NCI-H1694 treated with DMSO at 0.1 percent for 48 hours (cell line): ENCODE measurements around the gene BPI.
"Not testable (repeated sequence)": the region's sequence is repeated elsewhere in the genome, so short reads cannot be mapped to it uniquely, and the experiment has no call there.

Experiments used
- DNase-seq: peaks from one replicate; lab custom pipeline; 2025; lab: John Stamatoyannopoulos, UW

Gene BPI

DNA sequence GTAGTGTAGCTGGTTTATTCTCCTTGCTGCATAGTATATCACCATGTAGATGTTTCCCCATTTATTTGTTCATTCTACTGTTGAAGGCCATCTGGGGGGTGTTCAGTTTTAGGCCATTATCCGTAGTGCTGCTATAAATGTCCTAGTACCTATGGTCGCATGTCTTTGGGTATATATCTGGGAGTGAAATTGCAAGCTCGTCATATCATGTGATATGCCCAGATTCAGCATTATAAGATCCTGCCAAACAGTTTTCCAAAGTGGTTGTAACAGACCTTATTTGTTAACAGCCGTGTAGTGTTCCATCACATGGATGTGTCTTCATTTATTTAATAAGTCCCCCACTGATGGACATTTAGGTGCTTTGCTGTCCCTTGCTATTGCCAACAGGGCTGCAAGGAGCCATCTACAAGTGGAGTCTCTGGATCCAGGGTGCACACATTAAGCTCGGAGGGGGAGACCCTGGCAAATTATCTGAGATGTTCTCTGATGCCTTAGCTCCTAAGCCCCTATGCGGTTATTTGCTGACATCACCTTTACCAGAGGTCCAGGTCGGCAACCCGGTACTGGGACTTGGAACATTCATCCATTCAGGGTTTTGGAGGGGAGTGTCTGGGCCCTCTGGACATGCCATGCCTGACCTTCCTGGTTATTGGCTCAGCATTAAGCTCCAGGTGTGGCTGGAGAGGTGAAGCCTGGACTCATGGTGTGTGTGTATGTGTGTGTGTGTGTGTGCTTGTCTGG lies 59.2 kb downstream of the BPI start:
- DNase-seq = no peak

DNA sequence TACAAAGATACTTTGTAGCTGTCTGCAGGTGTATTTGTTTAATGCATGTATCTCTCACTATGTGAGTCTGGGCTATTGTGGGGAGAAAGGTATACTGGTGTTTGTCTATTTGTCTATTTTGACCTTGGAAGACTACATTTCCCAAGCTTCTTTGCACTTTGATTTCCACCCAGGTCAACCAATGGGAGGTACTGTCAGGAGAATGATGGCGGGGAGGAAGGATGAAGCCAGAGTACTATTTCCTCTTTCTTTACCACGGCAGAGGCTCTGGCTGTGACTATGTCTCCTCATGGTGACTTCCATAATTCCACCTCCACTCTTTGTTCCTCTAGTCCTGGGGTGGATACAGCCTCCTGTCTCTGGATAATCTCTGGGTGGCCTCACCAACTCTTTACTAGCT lies 65.4 kb downstream of the BPI start:
- DNase-seq = no peak

DNA sequence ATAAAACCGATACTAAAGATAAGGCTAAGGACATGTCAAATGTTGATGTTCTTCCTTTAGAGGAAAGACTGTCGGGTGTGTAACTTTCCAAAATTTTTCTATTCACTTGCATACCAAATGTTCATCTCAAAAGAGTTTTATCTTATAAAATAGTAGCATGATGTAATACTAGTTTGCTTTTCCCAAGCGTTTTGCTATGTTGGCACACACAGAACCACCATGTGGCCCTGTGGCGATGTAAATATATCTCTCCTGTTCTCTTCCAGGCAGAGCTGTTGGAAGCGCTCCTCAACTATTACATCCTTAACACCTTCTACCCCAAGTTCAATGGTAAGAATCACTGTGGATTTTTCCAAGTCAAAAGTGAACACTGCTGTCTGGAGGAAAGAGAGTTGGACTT lies 68.8 kb downstream of the BPI start:
- no peak for DNase-seq

DNA sequence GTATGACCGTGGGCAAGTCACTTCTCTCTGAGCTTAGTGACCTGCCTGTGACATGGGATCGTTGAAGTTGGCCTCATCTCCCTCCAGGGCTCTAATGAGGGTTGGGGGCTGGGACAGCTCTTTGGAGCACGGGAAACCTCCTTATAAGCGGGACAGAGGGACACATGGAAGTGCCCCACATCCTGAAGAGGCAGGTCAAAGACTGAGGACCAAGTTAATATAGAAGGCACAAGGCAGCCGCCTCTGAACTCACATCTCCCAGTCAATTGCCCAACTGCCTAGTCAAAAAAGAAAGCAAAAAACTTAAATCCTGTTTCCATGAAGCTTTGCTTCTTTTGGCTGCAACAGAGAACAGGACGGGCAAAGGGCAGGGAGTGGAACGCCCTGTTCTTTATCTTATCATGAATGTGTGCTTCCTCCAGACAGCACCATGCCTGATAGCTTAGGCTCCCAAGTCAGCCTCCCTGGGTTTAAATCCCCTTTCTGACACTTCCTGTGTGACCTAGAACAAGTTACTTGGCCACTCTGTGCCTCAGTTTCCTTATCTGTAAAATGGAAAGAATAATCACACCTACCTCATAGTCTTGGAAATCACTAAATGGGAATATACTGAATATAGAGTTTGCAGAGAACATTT lies 69.4 kb downstream of the BPI start:
- no peak for DNase-seq

DNA sequence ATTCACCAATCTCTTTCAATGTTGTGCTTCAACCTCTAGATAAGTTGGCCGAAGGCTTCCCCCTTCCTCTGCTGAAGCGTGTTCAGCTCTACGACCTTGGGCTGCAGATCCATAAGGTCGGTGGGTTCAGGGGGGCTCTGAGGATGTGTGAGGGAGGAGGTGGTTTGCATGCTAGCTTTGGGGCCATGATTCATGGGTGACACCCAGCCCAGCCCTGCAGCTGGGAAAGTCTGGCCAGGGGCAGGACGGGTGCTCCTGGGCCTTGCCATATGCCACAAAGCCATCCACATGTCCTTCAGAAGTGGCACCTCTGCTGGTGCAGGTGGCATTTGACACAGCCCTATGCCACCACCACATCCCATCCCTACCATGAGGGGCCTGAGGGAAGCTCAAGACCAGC lies 69.9 kb downstream of the BPI start:
- no peak for DNase-seq

DNA sequence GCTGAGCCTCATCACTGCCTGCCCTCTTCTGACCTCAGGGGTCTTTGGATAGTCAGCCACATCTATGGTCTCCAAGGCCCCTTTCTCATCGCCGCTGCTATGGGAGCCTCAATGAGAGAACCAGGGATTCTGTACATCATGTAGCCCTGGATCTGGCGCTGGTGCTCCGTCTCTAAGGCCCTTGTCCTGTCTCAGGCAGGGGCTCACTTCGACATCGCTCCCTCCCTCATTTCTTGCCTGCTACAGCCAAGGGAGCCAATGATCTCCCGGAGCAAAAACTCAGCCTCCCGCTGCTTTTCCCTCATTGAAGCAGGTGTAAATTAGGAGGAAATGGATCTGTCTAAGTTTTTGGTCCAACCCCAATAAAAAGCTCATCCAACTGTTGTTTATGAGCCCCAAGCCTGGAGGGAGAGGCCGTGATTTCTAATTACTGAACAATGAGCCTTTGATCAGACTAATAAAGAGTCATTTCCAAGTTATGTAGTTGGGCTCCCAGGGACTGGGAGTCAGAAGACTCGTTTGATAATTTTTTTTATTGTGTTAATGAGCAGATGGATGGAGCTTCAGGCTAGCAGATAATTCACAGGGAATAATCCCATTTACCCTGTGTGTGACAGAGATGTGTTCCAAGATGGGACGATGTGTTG lies 73.2 kb downstream of the BPI start:
- DNase-seq = no peak

DNA sequence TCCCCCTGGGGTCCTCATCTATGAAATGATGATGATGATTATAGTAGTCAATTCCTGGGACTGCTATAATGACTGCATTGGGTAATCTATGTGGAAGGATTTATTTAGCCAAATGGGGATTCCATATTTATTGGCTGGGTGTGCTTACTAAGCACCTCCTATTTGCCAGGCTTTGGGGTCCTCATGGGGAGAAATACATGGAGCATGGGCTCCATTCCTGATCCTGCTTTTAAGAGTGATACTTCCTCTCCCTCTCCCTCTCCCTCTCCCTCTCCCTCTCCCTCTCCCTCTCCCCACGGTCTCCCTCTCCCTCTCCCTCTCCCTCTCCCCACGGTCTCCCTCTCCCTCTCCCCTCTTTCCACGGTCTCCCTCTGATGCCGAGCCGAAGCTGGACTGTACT lies 73.9 kb downstream of the BPI start:
- not testable (repeated sequence) for DNase-seq

DNA sequence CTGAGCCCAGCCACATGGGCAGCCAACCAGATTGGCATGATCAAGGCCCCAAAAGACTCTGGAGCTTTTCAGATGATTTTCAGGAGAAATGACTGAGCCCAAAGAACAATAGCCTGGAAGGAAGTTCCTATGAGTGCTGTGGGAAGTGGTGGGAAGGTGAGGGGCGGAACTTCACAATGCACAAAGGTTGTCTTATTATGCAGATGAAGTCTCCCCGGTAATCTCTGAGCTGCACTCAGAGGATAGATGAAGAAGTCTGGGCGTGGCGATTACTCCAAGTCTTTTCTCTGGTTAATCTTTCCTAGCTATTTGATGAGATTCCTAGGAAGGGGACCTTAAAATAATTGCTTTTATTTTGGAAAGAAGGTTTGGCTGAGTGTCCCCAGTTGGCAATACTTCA lies 79.2 kb downstream of the BPI start:
- no peak for DNase-seq

DNA sequence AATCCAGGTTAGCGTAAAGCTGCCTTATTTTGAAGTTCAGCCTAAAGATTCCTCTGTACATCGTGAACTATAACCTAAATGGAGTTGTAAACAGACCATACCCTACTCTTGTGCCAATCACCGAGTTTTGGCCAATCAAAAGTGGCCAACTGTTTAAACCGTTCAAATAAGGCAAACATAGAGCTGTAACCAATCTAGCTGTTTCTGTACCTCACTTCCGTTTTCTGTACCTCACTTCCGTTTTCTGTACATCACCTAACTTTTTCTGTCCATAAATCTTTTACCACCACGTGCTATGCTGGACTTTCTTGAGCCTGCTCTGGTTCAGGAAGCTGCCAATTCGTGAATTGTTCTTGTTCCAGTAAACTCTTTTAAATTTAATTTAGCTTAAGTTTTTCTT lies 82.0 kb downstream of the BPI start:
- no peak for DNase-seq

DNA sequence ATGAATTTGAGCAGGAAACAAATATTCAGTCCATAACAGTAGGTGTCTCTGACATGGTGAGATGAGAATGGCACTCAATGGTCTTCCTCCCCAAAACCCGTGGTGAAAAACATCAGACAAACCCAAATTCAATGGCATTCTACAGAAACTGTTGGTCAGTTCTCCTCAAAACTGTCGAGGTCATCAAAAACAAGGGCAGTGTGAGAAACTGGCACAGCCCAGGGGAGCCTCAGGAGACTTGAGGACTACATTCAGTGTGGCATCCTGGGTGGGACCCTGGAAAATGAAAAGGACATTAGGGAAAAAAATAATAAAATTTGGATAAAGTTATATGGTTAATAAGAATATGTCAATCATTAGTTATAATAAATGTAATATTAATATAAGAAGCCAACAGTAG lies 82.9 kb downstream of the BPI start:
- DNase-seq = no peak
